Activated T-cell treated with anti-CD3 and anti-CD28 coated beads, Interleukin-2, amount 50 U/mL, for 24 hours (primary cell): ENCODE results near the gene IKZF5.

Experiments
- DNase-seq: peaks from one replicate; pipeline ENCODE4 v3.0.0-alpha.2; 2020
- H3K27ac Mint-ChIP-seq: 2 replicates; pipeline ENCODE4 v1.8.0; 2020; ENCODE audit warnings: mild to moderate bottlenecking, mixed read lengths
- H3K27me3 Mint-ChIP-seq: 2 replicates; pipeline ENCODE4 v1.8.0; 2020; ENCODE audit warnings: mixed read lengths
- H3K36me3 Mint-ChIP-seq: 2 replicates; pipeline ENCODE4 v1.8.0; 2020; ENCODE audit warnings: low read depth, mixed read lengths
- H3K4me1 Mint-ChIP-seq: 2 replicates; pipeline ENCODE4 v1.8.0; 2020; ENCODE audit warnings: low read depth, mixed read lengths
- H3K4me3 Mint-ChIP-seq: 2 replicates; pipeline ENCODE4 v1.8.0; 2020; ENCODE audit warnings: mild to moderate bottlenecking, moderate library complexity, mixed read lengths
- H3K9me3 Mint-ChIP-seq: 2 replicates; pipeline ENCODE4 v1.8.0; 2020; ENCODE audit warnings: mixed read lengths

Gene IKZF5

GRCh38 chr10:123008355-123009104, at the start of gene IKZF5, which contains the start of gene ACADSB:
Gene IKZF5, minus strand, starts transcription at chr10:123008795. Its CDS starts 10,170 bp downstream, at chr10:122998625.
Gene ACADSB, plus strand, starts transcription at chr10:123009006. Its CDS starts 24 bp downstream, at chr10:123009030.
- Mint-ChIP-seq H3K4me1 (peaks cover 59% of the 10 kb centered on the region), H3K4me3 (peak within 1 kb of the TSS; percentile 94), H3K27ac (peak within 1 kb of the TSS; percentile 99), H3K9me3 (no peaks in the 10 kb centered on the region), H3K27me3 (no peaks in the 10 kb centered on the region), H3K36me3 (peaks cover 62% of the 10 kb centered on the region)
- DNase-seq: peak; percentile 94

- no peak for DNase-seq
- Mint-ChIP-seq H3K27me3 (no peaks in the 10 kb centered on the region), H3K9me3 (no peaks in the 10 kb centered on the region), H3K4me1 (no peaks in the 10 kb centered on the region), H3K27ac (no peak overlapping the region), H3K36me3 (peaks cover 31% of the 10 kb centered on the region), H3K4me3 (no peak overlapping the region)
These were observed 49.4 kb upstream of the IKZF5 start for GRCh38 chr10:123057968-123058367.

GRCh38 chr10:123045961-123046731, 37.6 kb upstream of the IKZF5 start:
- Mint-ChIP-seq H3K4me3 (no peak overlapping the region), H3K27ac (no peak overlapping the region), H3K9me3 (no peaks in the 10 kb centered on the region), H3K27me3 (no peaks in the 10 kb centered on the region), H3K4me1 (no peaks in the 10 kb centered on the region), H3K36me3 (peaks cover 67% of the 10 kb centered on the region)
- DNase-seq: no peak

GRCh38 chr10:123044391-123044790, 35.8 kb upstream of the IKZF5 start:
- H3K27ac Mint-ChIP-seq: no peak overlapping the region
- no peak overlapping the region for H3K4me3 Mint-ChIP-seq
- H3K9me3 Mint-ChIP-seq: no peaks in the 10 kb centered on the region
- DNase-seq: no peak
- peaks cover 62% of the 10 kb centered on the region for H3K36me3 Mint-ChIP-seq
- no peaks in the 10 kb centered on the region for H3K27me3 Mint-ChIP-seq
- H3K4me1 Mint-ChIP-seq: peaks cover under 1% of the 10 kb centered on the region

- H3K4me1 Mint-ChIP-seq: peaks cover 6% of the 10 kb centered on the region
- H3K27me3 Mint-ChIP-seq: no peaks in the 10 kb centered on the region
- H3K36me3 Mint-ChIP-seq: peaks cover 58% of the 10 kb centered on the region
- H3K4me3 Mint-ChIP-seq: no peak overlapping the region
- H3K27ac Mint-ChIP-seq: no peak overlapping the region
- DNase-seq: peak; percentile 34
- H3K9me3 Mint-ChIP-seq: no peaks in the 10 kb centered on the region
These were observed 34.9 kb upstream of the IKZF5 start for GRCh38 chr10:123043409-123043925.

- H3K27ac Mint-ChIP-seq: no peak overlapping the region
- H3K27me3 Mint-ChIP-seq: no peaks in the 10 kb centered on the region
- peaks cover 6% of the 10 kb centered on the region for H3K4me1 Mint-ChIP-seq
- no peak overlapping the region for H3K4me3 Mint-ChIP-seq
- H3K9me3 Mint-ChIP-seq: no peaks in the 10 kb centered on the region
- DNase-seq: no peak
- peaks cover 55% of the 10 kb centered on the region for H3K36me3 Mint-ChIP-seq
These were observed 34.3 kb upstream of the IKZF5 start for GRCh38 chr10:123042708-123043408.

- peaks cover 6% of the 10 kb centered on the region for H3K4me1 Mint-ChIP-seq
- H3K27ac Mint-ChIP-seq: no peak overlapping the region
- no peak overlapping the region for H3K4me3 Mint-ChIP-seq
- H3K9me3 Mint-ChIP-seq: no peaks in the 10 kb centered on the region
- H3K27me3 Mint-ChIP-seq: no peaks in the 10 kb centered on the region
- H3K36me3 Mint-ChIP-seq: peaks cover 53% of the 10 kb centered on the region
- DNase-seq: no peak
These were observed 31.0 kb upstream of the IKZF5 start for GRCh38 chr10:123039632-123039930.

GRCh38 chr10:123038782-123039631, 30.4 kb upstream of the IKZF5 start:
- H3K9me3 Mint-ChIP-seq: no peaks in the 10 kb centered on the region
- no peaks in the 10 kb centered on the region for H3K27me3 Mint-ChIP-seq
- no peak overlapping the region for H3K27ac Mint-ChIP-seq
- H3K36me3 Mint-ChIP-seq: peaks cover 55% of the 10 kb centered on the region
- no peak overlapping the region for H3K4me3 Mint-ChIP-seq
- no peak for DNase-seq
- peaks cover 6% of the 10 kb centered on the region for H3K4me1 Mint-ChIP-seq

GRCh38 chr10:123035467-123036086, 27.0 kb upstream of the IKZF5 start:
- DNase-seq: no peak
- Mint-ChIP-seq H3K27ac (no peak overlapping the region), H3K27me3 (no peaks in the 10 kb centered on the region), H3K4me3 (no peak overlapping the region), H3K4me1 (peaks cover 6% of the 10 kb centered on the region), H3K36me3 (peaks cover 37% of the 10 kb centered on the region), H3K9me3 (no peaks in the 10 kb centered on the region)

- Mint-ChIP-seq H3K27ac (no peak overlapping the region), H3K36me3 (peaks cover 33% of the 10 kb centered on the region), H3K4me3 (no peak overlapping the region), H3K9me3 (no peaks in the 10 kb centered on the region), H3K27me3 (no peaks in the 10 kb centered on the region), H3K4me1 (peaks cover 5% of the 10 kb centered on the region)
- no peak for DNase-seq
These were observed 25.7 kb upstream of the IKZF5 start for GRCh38 chr10:123034332-123034731.

GRCh38 chr10:123031124-123031523, 22.5 kb upstream of the IKZF5 start:
- DNase-seq: no peak
- Mint-ChIP-seq H3K27ac (no peak overlapping the region), H3K4me3 (no peak overlapping the region), H3K4me1 (no peaks in the 10 kb centered on the region), H3K36me3 (peaks cover 15% of the 10 kb centered on the region), H3K27me3 (no peaks in the 10 kb centered on the region), H3K9me3 (no peaks in the 10 kb centered on the region)

- Mint-ChIP-seq H3K9me3 (no peaks in the 10 kb centered on the region), H3K27me3 (no peaks in the 10 kb centered on the region), H3K36me3 (no peaks in the 10 kb centered on the region), H3K4me1 (no peaks in the 10 kb centered on the region), H3K4me3 (no peak overlapping the region), H3K27ac (no peak overlapping the region)
- no peak for DNase-seq
These were observed 19.3 kb upstream of the IKZF5 start for GRCh38 chr10:123027861-123028260.

GRCh38 chr10:123026302-123026701, 17.7 kb upstream of the IKZF5 start:
- Mint-ChIP-seq H3K9me3 (no peaks in the 10 kb centered on the region), H3K27ac (no peak overlapping the region), H3K36me3 (no peaks in the 10 kb centered on the region), H3K27me3 (no peaks in the 10 kb centered on the region), H3K4me1 (no peaks in the 10 kb centered on the region), H3K4me3 (no peak overlapping the region)
- DNase-seq: no peak
